ENCODE data around the gene NIPA2.
"Not testable (repeated sequence)": the region's sequence is repeated elsewhere in the genome, so short reads cannot be mapped to it uniquely, and the experiment has no call there.

The NIPA2 gene

GRCh38 chr15:22838292-22839042 lies at the start of gene NIPA2:
Gene NIPA2 (plus strand): TSS chr15:22838666. CDS start chr15:22851732, 13,066 bp downstream.
- peak; percentile 88 to 91 for DNase-seq

GRCh38 chr15:22794063-22794462 lies 44.4 kb upstream of the NIPA2 start:
- DNase-seq, result no peak

GRCh38 chr15:22794621-22795167 lies 43.8 kb upstream of the NIPA2 start:
- DNase-seq, result no peak

GRCh38 chr15:22795206-22796063 lies 43.0 kb upstream of the NIPA2 start:
- no peak for DNase-seq

- DNase-seq, result no peak
Observed at GRCh38 chr15:22796079-22796478, 42.4 kb upstream of the NIPA2 start.

GRCh38 chr15:22799902-22800301 lies 38.6 kb upstream of the NIPA2 start:
- no peak for DNase-seq

GRCh38 chr15:22803006-22803405 lies 35.5 kb upstream of the NIPA2 start:
- DNase-seq, result not testable (repeated sequence)

- no peak for DNase-seq
Observed at GRCh38 chr15:22806156-22806555, 32.3 kb upstream of the NIPA2 start.

- no peak for DNase-seq
Observed at GRCh38 chr15:22806664-22807063, 31.8 kb upstream of the NIPA2 start.

GRCh38 chr15:22807831-22808230 lies 30.6 kb upstream of the NIPA2 start:
- DNase-seq, result not testable (repeated sequence)

GRCh38 chr15:22808240-22808639 lies 30.2 kb upstream of the NIPA2 start:
- DNase-seq, result no peak

GRCh38 chr15:22808761-22809280 lies 29.6 kb upstream of the NIPA2 start:
- no peak for DNase-seq

- no peak for DNase-seq
Observed at GRCh38 chr15:22810033-22810852, 28.2 kb upstream of the NIPA2 start.

- DNase-seq, result no peak
Observed at GRCh38 chr15:22810853-22811338, 27.6 kb upstream of the NIPA2 start.

- DNase-seq, result no peak
Observed at GRCh38 chr15:22811640-22812039, 26.8 kb upstream of the NIPA2 start.

- DNase-seq, result no peak
Observed at GRCh38 chr15:22813844-22814243, 24.6 kb upstream of the NIPA2 start.

GRCh38 chr15:22815766-22816165 lies 22.7 kb upstream of the NIPA2 start:
- DNase-seq, result no peak

- no peak for DNase-seq
Observed at GRCh38 chr15:22819651-22820050, 18.8 kb upstream of the NIPA2 start.

GRCh38 chr15:22823495-22824128 lies 14.9 kb upstream of the NIPA2 start:
- no peak for DNase-seq

- no peak for DNase-seq
Observed at GRCh38 chr15:22827125-22827524, 11.3 kb upstream of the NIPA2 start.

GRCh38 chr15:22831473-22831872 lies 7.0 kb upstream of the NIPA2 start:
- no peak for DNase-seq

Measured in AML-193 (cell line).